GM19467 (cell line): ENCODE results near the gene PCSK6.

Experiments used
- ATAC-seq: cut with Tn5 transposase; IDR thresholded peaks from one replicate; pipeline ENCODE4 v1.9.1; 2021; ENCODE audit warnings: mild to moderate bottlenecking, moderate library complexity; ENCODE audit not compliant: unreplicated experiment

PCSK6 gene

GRCh38 chr15:101448336-101448735 is 41.2 kb downstream of the PCSK6 start:
- no peak for ATAC-seq

- no peak for ATAC-seq
Observed at GRCh38 chr15:101447561-101448071, 41.9 kb downstream of the PCSK6 start.

DNA sequence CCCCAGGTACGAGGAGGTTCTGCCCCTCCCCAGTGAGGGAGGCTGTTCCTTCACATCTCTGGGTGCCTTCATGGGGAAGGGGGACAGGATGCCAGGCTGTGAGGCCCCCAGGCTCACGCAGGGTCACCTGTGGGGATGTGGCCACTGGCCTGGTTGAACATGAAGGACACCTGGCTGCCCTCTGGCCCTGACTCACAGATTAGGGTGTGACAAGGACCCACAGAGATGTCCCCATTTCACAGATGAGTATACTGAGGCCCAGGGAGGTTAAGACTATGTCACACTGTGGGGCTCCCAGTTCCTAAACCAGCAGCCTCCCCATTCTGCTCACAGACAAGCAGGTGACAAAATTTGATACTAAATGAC is 42.4 kb downstream of the PCSK6 start:
- no peak for ATAC-seq

DNA sequence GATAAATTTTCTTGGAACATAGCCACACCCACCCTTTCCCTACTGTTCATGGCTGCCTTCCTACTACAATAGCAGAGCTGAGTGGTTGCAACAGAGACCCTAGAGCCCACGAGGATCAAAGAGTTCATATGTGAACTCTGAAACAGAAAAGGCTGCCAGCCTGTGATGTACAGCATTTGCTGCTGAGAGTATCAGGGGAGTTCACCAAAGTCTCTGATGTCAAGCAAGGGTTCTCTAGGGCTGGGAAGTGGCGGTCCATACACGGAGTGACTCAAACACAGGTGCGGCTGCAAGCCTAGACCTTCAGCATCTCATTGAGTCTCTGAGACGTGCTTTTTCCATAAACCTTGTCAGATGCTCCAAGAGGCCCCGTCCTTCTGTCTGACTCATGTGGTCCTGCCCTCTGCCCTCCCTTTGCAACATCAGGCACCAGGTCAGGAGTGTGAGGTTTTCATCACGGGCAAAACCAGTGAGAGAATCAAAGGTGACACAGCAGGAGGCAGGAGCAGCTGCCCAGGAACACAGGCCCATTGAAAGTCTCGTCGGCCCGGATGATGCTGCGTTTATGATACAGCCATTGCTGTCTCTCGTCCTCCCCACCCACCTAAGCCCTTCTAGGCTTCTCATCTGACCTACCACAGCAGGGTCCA is 42.9 kb downstream of the PCSK6 start:
- no peak for ATAC-seq

DNA sequence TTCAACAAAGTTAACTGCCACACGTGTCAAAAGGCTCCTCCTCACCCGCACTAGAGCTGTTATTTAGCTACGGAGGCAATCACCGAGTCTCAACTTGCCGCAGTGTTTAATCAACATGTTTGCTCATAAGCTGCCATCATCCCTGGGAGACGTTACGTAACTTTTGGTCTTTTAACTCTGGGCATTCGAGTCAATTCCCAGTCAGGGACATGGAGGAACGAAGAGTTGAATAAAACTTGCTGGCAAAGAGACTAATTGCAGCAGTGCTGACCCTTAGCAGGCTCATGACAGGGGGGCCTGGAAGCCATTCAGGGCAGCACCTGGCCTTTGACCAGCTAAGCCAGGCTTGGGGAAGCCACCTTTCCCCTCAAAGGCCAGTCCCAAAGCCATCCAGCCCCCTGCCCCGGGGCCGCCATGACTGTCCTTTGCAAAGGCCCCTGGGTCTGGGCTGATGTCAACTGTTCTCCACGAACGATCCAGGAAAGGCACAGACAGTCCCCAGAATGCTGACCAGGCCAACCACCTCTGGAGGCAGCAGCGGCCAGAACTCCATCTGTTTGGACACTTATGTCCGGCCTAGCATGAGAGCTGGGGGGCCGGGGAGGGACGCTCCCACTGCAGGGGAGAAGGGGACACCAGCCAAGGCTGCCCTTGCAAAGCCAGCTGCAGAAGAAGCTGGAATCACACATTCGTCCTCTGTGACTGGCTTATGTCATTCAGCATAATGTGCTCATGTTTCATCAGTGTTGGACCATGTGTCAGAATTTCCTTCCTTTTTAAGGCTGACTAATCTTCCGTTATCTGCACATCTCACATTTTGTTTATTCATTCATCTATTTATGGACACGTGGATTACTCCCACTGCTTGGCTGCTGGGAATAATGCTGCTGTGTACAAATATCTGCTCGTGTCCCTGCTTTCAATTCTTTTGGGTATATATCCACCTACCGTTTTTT is 43.7 kb downstream of the PCSK6 start:
- no peak for ATAC-seq

DNA sequence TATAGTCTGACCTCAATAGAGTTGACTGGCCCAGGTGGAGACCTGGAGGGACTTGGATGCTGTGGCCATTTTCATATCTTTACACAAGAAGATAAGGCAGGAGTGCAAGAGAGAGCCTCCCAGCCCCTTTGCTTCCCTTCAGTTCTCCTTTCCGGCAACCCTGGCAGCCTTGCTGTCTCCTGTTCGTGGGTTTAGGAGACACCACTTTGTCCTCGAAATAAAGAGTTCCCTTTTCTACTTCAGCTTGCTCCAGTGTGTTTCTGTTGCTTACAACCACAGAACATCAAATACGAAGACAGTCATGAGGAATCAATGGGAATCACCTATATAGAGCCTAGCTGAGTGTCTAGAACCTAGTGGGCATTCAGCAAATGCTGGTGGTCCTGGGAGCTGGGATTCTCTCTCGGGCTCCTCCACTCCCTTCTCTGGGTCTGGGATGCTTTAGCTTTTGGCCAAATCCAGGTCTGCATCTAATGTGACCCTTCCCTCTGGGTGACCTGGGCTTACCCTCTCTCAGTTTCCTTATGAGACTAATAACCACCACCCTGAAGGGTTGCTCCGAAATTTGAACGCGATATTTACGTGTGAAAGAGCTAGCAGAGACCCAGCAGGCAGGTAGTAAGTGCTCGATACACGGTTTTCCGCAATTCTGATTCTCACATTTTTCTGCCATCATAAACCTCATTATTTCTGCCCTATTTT is 44.5 kb downstream of the PCSK6 start:
- no peak for ATAC-seq

GRCh38 chr15:101444015-101444414 is 45.5 kb downstream of the PCSK6 start:
- no peak for ATAC-seq

DNA sequence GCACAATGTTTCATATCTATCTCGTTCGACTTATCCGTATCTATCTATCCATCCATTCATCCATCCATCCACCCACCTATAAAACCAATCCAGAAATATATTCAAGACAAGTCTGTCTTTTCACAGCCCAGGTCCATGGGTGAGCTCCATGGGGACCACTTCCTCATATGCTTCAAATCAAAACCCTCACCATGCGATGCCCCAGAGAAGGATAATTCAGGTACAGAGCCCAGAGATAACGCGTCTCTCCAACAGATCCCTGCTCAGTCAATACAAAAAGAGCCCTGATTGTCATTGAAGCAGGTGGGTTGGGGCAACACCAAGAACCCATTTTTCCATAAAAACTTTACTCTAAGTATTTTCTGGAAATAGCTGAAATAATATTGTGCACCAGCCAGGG is 47.2 kb downstream of the PCSK6 start:
- ATAC-seq: no peak

DNA sequence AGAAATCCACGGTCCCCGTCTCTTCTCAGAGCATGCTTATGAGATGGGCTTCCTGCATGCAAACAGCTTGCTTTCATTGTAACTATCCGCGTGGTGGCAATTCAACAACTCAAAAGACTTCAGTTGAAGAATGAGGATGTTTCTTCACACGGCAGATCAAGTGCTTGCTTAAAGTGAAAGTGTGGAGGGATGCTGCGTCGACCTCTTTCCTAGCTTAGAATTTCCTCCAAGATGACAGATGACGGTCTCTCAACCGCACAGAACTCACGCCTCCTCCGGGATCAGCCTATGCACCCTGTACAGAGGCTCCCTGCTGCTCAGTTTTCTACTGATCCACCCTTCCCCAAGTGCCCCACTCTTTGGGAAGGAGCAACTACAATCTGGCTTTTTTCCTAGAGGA is 47.8 kb downstream of the PCSK6 start:
- ATAC-seq: no peak

DNA sequence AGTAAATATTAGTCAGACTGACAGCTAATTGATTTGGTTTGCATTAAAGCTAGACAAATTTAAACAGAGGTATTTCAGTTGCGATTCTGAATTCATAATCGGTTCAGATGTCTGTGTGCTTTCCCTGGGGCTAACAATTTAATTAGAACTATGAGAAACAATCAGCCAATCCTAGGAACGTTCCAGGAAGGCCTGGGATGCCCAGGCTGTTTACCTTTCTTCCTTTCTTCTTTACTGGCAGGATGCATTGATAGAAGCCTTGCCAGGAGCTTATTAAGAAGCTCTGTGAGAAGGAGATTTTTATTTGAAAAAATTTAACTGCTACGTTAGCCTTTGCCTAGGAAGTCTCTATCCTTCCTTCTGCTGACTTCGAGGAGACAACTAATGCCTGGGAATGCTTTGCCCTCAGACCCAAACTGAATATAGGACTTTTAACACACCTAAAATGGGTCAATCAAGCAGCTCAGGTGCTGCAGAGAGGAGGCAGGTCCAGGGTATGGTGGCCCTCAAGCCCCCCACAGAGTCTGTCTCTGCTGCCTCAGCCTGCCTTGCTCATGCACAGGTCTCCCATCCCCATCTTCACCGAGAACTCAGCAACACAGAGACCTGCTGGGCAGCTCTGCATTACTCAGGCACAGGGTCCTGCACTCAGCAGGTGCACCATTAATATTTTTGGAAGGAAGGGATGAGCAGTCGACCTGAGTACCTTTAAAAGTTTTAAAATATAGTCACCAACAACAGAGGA is 48.5 kb downstream of the PCSK6 start:
- no peak for ATAC-seq

GRCh38 chr15:101439920-101440319 is 49.6 kb downstream of the PCSK6 start:
- ATAC-seq: no peak

DNA sequence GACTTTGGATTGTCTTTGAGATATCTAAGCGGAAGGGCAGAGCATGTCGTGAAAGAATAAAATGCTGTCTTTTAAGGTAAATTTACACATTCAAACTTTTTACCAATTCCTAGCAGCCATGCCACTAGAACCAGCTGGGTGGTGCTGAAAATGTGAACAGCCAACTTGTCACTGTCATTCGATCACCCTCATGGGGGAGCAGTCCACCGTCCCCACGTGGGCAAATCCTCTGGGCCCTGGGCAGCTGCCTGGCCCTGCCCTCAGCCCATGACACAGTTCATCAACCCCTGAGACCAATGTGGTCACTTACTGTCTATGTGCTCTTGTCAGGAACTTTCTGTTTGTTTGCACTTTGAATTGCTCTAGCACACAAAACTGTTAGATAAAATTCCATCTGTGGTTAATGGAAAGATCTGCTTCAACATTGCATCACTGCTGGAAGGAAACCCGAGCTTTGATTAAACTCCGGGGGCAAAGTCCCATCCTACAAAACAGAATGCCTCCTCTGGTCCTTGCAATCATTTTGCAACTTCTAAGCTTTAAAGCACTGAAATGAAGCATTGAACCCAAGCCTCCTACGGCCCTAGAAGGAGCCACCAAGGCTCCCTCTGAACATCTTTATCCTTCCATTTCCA is 50.1 kb downstream of the PCSK6 start:
- no peak for ATAC-seq

- ATAC-seq: no peak
Observed at GRCh38 chr15:101438482-101439284, 50.8 kb downstream of the PCSK6 start.

DNA sequence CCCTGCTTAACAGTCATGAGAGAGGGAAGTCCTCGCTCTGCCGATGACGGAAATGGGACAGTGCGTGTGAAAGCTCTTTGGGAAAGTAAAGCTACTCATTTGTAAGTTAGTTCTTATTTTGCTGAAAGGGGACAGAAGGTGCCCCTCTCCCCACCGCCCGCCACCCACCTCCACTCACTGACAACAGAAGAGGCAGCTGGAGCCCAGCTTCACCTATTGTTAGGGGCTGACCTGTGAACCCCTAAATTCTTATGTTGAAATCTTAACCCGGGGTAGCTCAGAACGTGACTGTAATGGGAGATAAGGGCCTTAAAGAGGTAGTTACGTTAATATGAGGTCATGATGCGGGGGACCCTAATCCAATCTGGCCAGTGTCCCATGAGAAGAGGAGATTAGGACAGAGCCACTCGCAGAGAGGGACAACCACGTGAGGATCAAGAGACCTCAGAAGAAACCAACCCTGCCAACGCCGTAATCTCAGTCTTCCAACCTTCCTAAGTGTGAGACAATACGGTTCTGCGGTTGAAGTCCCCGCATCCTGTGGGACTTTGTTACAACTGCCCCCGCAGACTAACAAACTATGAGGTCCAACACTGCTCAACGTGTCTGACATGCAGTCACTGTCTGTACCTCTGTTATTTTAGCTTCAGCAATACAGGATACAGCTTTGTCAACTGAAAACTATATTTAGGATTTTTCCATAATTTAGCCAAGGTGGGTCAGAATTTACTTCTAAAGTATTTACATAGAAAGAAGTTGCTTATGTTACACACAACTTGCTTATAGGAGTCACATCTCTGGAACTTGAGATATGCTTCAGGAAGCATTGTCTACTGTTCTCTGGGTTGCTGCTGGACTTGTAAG is 51.7 kb downstream of the PCSK6 start:
- no peak for ATAC-seq

- ATAC-seq: no peak
Observed at GRCh38 chr15:101437209-101437608, 52.3 kb downstream of the PCSK6 start.

DNA sequence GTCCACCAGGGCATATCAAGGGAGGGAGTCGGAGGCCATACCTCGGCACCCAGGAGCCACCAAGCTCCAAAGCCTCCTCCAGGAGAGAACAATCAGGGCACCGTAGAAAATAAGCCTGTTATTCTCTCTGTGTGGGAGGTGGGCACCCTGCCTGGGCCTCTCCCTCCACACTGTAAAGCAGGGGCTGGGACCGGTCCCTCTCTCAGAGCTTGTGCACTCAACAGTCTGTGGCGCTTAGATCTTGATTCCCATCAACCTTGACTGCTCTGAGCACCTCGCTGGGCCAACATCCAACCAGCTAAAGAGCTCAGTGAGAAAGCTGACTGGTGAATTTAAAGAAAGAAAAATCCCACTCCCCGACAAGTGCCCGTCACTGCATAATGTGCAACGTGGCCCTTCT is 53.0 kb downstream of the PCSK6 start:
- ATAC-seq: no peak

DNA sequence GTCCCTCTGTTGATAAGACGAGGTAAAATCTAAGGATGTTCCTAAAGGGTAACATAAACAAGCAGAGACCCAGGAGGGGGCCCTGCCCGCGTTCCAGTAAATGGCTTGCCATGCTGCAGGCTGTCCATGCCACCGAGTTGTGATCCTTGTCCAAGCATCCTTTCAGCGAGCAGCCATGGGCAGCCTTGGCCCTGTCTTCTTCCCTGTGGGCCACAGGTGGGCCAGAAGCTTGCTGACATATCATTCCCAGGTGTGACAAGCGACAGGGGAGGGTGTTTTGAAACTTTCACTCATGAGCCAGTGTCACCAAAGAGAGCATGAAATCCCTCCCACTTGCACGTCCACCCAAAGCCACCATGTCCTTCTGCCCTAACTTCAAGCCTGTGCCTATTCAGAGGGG is 53.7 kb downstream of the PCSK6 start:
- no peak for ATAC-seq

DNA sequence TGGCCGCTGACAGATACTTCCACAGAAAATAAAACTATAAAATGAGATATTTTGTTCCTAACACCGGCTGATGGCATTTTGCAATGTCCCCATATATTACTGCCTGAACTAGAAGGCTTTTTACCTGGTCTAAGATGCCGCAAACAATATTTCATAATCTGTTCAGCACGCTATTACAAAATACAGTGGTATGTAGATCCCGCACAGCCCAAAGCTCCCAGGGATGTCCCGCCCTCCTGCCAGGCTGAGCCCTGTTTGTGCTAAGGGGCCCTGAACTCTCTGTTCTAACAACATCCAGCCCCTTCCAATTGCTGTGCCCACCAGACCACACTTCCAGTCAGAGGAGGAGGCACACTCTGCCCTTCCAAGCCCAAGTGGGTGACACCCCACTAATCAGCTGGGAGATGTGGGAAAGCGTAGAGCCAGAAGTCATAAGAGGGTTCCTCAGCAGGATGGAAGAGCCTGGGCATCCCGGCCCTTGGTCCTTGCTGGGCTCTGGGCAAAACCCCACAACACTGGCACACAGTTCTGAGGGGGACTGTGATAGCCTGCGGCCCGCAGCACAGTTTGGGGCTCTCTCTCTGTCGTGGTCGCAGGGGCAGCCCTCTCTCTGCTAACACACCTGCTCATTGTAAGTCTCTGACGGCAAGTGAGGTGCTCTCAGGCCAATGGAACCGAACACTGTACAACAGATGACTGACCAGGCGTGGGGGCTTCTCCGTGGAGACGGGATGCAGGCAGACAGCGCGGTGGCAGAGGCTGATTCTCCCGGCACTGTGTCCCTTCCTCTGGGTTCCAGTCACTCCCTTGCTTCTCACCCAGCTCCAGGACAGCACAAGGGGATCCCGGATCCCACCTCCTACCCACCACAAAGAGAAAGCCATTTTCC is 55.2 kb downstream of the PCSK6 start:
- ATAC-seq: no peak
